ENCODE data around the gene P2RX2. TPM values are rescaled to one million over a fixed set of nuclear protein-coding genes. Genes with fewer than 3 reads are reported as not detected.
"Not testable (repeated sequence)": the region's sequence is repeated elsewhere in the genome, so short reads cannot be mapped to it uniquely, and the experiment has no call there.

The P2RX2 gene
- total RNA-seq, 2 donors from 2014 or later: 0.34 to 0.45 TPM

DNA sequence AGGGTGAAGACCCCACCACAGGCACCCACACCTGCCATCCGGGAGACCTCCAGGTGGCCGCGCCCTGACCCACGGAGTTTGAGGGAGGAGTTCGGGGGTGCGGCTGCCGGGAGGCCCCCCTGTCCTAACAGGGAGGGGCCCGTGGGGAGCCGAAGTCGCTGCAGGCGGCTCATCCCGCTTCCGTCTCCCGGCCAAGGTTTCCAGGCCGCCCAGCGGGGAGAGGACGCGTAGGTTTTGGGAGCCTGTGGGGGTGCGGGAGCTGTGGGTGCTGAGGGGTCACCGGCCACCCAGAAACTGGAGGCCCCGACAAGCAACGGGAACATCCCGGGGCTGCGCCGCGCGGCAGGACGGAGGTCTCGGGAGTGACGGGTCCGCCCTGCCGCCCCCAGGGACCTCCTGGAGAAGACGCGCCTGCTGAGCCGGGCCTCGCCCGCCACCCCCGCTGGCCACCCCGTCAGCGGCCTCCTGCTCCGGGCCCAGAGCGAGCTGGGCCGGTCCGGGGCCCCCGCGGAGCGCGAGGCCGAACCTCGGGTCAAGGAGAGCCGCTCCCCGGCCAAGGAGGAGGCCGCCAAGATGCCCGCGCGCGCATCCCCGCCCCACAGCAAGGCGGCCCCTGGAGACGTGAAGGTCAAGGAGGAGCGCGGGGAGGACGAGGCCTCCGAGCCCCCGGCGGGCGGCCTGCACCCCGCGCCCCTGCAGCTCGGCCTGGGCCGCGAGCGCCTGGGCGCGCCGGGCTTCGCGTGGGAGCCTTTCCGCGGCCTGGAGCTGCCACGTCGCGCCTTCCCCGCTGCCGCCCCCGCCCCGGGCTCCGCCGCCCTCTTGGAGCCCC, 35.8 kb upstream of the P2RX2 start:
- intact Hi-C loops (cut with DNase I, micrococcal nuclease): no loop called here
- no peak for ATAC-seq
- no peak for DNase-seq

DNA sequence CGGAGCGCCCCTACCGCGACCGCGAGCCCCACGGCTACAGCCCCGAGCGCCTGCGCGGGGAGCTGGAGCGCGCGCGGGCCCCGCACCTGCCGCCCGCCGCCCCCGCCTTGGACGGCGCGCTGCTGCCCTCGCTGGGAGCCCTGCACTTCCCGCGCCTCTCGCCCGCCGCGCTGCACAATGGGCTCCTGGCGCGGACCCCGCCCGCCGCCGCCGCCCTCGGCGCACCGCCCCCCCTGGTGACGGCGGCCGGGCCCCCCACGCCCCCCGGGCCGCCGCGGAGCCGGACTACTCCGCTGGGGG, 35.2 kb upstream of the P2RX2 start:
- no peak for ATAC-seq
- DNase-seq: no peak
- intact Hi-C loops (cut with DNase I, micrococcal nuclease): no loop called here

DNA sequence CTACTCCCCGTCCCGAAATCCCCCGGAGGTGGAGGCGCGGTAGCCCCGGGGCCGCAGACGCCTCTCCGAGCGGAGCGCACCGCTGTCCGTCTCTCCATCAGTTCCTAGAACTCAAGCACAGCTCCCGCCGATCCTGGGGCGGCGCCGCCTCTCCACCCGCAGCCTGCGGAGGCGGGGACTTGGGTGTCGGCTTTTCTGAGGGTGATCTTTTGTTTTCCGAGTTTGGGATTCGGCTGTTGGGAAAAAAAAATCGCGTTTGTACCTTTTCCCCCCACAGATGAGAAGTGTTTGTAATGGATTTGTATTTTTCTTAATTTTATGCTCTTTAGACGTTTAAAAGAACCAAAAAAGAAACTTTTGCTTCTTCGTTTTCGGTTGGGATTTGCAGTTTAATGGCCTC, 34.8 kb upstream of the P2RX2 start:
- no peak for DNase-seq
- ATAC-seq: no peak
- intact Hi-C loops (cut with DNase I, micrococcal nuclease): no loop called here

DNA sequence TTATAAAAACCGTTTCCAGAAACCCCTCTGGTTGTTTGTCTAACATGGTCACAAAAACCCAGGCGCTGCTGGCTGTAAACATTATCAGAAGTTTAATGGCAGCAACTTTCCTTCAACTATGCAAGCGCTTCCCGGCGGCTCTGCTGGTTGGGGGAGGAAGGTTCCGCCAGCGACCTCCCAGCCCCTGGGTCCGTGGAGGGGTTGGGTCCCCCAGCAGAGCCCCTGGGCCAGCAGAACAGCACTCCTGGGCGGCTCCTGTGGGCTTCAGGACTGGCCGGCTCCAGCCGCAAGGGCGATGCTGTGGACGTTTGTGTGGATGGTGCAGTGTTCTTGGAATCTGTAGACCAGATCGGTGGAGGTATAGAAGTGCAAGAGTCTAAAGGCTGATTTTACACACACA, 34.1 kb upstream of the P2RX2 start:
- DNase-seq: no peak

DNA sequence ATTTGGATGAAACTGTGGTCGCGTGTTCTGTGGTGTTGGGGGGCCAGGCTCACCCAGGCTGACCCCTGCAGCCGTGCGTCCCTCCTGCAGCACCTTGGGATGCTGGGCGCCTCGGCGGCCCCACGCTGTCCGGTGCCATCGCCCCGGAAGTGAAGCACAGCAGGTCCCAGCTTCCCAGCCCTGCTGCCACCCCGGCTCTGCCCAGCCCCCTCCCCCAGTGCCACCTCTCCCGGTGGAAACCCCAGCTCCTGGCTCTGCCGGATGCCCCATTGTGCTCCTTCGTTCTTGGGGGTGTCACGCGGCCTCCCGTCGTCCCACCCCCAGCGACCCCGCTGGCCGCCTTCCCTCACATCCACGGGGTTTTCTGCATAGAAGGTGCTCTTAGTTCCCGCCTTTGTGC, 33.4 kb upstream of the P2RX2 start:
- no peak for DNase-seq
- ATAC-seq: no peak
- intact Hi-C loops (cut with DNase I, micrococcal nuclease): no loop called here

More for the DNA sequence above, 34.1 kb upstream of the P2RX2 start:
- no peak for ATAC-seq
- intact Hi-C loops (cut with DNase I, micrococcal nuclease): no loop called here

DNA sequence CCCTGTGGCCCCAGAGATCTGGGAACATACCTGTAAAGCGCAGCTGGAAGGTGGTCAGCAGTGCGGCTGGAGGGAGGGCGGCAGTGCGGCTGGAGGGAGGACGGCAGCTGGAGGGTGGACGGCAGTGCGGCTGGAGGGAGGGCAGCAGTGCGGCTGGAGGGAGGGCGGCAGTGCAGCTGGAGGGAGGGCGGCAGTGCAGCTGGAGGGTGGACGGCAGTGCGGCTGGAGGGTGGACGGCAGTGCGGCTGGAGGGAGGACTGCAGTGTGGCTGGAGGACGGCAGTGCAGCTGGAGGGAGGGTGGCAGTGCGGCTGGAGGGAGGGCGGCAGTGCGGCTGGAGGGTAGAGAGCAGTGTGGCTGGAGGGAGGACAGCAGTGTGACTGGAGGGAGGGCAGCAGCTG, 31.6 kb upstream of the P2RX2 start:
- intact Hi-C loops (cut with DNase I, micrococcal nuclease): no loop called here
- DNase-seq: no peak
- ATAC-seq: no peak

DNA sequence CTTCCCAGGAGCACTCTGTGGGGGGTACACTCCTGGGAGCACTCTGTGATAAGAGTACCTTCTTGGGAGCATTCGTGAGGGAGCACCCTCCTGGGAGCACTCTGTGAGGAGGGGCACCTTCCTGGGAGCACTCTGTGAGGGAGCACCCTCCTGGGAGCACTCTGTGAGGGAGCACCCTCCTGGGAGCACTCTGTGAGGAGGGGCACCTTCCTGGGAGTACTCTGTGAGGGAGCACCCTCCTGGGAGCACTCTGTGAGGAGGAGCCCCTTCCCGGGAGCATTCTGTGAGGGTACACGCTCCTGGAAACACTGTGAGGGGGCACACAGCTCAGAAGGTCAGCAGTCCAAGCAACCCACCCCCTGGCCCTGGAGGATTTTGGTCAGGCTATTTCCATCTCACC, 30.8 kb upstream of the P2RX2 start:
- intact Hi-C loops (cut with DNase I, micrococcal nuclease): no loop called here
- ATAC-seq: no peak

DNA sequence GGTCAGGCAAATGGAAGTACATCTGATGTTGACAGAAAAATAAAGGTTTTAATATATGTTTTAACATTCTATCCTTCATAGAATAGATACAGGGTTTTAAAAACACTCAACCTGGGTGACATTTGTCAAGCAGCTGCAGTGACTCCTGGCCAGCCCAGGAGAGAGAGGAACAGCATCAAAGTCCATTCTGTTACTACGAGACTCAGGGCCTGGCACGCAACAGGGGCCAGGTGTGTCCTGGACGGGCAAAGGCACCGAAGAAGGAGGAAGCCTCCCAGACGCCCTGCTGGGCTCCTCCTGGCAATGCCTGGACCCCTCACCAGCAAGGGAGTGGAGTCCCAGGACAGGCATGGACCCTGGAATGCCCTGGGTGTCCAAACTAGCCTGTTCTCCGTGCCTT, 30.3 kb upstream of the P2RX2 start:
- ATAC-seq (peak; percentile 61), DNase-seq (no peak)
- intact Hi-C loops (cut with DNase I, micrococcal nuclease): no loop called here

More for the DNA sequence above, 30.8 kb upstream of the P2RX2 start:
- DNase-seq: no peak

DNA sequence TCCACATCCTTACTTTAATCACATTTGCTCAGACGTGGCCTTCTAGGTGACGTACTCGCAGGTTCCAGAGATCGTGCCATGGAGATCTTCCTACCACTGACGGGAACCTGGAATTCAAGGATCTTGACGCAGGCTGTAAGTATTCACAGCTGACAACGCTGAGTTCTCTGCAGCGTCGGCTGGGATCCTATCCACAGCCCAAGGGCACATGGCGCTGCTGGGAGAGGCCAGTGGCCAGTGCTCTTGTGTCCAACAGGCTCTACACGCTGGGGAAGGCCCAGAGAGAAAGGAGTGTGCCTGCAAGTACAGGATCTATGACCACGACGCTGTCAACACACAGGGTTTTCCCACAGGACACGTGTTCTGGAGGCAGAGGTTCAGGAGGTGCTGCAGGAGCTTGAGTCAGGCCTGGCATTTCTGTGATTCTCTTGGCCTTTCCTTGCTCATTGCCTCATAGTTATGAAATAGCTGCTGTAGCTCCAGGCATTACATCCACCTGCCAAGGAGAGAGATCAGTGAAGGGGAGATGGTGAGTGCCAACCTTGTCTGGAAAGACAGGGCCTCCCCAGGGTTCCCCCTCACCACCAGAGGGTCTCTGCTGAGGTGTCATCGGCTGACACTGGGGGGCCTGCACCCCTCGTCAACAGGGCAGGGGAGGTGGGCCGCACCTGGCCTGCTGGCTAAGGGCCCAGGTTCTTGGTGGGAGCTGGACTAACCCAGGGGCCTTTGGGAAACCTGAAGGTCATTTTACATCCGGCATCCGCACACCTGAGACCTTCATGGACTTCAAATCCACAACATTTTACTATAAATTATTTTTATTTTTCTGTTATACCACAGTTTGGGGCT, 29.5 kb upstream of the P2RX2 start:
- intact Hi-C loops (cut with DNase I, micrococcal nuclease): no loop called here
- DNase-seq (no peak), ATAC-seq (no peak)

DNA sequence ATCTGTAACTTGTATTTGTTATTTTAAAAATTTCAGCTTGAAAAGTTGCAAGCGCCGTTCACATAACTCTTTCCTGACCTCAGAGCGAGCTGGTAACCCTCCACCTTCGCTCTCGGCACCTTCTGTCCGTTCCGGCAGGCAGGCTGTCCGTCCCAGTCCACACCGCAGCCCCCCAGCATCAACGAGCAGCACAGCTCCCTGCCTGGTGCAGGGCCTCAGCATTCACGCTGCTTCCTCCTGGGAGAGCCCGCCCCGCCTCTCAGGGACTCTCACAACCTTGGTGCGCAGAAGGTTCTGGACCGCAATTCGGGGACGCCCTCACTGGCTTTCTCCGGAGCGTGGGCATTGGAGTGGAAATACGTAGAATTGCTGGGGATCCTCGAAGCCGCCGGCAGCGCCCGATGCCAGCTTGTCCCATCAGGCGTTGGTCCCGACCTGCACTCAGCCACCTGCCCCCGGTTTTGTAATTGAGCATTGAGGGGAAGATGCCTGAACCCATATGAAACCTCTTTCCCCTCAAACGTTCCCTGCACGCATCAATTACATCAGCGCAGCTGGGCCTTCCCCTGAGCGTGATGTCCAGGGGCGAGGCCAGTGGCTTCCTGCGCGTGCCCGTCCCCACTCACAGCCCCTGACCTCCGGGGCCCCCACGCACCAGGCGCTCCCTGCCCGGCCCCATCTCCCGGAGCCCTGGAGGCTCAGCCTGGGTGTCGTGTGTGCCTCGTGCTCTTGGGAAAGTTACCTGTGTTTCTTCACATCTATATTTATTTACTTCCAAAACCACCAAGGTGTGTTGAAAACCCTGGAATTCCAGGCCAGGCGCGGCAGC, 27.3 kb upstream of the P2RX2 start:
- intact Hi-C loops (cut with DNase I, micrococcal nuclease): no loop called here
- ATAC-seq (no peak), DNase-seq (no peak)

DNA sequence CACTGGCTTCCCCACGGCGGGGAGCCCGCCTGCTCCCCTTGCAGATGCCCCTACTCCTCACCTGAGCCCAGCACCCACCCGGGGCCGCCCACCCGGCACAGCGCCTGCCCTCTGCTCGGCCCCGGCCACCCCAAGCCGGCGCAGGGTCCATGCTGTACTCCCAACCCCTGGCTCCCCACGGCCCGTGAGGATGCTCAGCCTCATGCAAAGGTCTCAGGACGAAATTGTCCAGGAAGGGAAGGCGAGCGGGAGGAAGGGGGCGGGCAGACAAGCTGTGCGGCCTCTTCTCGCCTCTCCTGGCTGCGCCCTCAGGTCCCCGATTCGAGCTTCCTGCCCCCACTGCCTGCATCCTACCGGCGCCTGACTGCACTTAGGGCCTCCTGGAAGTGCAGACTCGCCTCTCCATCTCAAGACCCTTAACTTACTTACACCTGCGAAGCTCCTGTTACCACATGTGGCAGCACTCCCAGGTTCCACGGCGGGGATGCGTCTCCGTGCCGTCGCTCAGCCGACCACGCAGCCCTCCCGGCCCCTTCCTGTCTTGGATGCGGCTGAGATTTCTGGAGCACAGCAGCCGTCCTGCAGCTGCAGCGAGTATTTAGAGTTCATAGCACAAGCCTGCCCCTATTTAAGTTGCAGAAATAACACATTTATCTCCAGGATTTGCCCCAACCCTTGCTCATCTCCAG, 26.1 kb upstream of the P2RX2 start:
- intact Hi-C loops (cut with DNase I, micrococcal nuclease): no loop called here
- DNase-seq: peak in 1 of 2 donors; percentile 21
- no peak for ATAC-seq

DNA sequence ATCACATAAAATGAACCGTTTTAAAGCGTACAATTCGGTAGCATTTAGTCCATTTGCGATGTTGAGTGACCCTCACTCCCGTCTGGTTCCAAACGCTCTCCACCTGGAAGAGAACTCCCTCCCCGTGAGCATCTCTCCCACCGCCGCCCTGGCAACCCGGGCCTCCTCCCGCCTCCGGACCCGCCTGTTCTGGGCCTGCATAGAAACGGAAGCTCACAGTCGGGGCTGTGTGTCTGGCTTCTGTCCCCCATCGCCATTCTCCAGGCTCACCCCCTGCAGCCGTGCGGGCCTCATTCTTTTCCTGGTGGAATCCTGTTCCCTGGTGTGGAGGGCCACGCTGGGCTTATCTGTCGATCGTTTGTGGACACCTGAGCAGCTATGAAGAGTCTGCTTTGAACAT, 25.5 kb upstream of the P2RX2 start:
- intact Hi-C loops (cut with DNase I, micrococcal nuclease): no loop called here
- ATAC-seq (no peak), DNase-seq (no peak)

DNA sequence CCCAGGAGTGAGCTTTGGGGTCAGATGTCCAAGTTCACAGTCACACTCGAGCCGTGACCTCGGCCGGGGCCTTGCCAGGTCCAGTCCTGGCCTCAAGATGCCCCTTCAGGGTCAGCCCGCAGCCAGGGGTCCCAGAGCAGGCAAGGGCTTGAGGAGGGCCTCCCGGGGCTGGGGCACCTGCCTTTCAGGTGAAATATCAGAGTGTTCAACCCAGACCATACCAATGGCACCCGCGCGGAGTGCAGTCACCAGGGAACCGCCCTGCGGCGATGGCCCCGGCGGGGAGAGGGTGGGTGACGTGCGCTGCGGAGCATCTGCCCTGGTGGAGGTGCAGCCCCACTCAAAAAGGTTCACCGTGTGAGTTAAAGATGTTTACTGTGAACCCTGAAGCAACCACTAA, 25.1 kb upstream of the P2RX2 start:
- ATAC-seq (peak; percentile 60), DNase-seq (peak in 1 of 2 donors; percentile 49)

DNA sequence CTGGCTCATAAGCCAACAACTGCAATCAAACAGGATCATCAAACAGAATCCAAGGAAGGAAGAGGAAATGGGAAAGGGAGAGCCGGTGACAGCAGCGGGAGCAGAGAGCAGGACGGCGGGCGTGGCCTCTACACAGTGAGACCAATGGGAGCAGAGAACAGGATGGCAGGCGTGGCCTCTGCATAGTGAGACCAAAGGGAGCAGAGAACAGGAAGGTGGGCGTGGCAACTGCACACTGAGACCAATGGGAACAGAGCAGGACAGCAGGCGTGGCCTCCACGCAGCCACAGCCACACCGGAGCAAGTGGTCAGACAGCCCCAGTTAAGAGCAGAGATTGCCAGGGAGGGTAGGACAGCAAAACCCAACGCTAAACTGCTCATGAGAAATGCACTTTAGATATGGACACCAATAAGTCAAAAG, 24.6 kb upstream of the P2RX2 start:
- ATAC-seq (peak; percentile 98), DNase-seq (peak; percentile 96 to 98)
- intact Hi-C loops (cut with DNase I, micrococcal nuclease): no loop called here

More for the DNA sequence above, 25.1 kb upstream of the P2RX2 start:
- intact Hi-C loops (cut with DNase I, micrococcal nuclease): no loop called here

DNA sequence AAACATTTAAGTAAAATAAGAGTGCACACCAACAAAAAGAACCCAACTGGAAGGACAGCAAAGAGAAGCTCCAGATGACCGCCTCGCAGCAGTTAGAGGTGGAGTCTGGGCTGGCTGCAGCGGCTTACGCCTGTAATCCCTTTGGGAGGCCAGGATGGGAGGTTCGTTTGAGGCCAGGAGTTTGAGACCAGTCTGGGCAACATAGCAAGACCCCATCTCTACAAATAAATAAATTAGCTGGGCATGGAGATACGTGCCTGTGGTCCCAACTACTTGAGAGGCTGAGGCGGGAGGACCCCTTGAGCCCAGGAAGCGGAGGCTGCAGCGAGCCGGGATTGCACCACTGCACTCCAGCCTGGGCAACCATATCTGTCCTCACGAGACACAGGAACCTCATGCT, 23.4 kb upstream of the P2RX2 start:
- no peak for ATAC-seq
- DNase-seq: no peak
- intact Hi-C loops (cut with DNase I, micrococcal nuclease): no loop called here

DNA sequence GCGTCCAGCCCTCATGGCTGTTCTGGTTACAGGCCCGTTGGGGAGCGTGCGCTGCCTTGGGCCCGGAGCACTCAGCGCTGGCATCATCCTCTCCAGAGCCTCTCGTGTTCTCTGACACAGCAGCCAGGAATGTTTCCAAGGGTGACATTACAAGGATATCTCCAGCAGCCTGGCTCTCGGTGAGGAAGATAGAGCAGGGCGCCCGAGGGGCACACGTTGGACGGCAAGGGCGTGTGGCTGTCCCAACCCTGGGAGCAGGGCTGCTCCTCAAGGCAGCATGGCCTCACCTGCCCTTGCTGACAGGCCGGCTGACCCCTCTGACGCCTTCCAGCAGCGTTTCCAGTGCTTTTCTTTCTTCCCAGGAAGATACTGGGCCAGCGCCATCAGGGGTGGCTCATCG, 22.6 kb upstream of the P2RX2 start:
- DNase-seq (no peak), ATAC-seq (no peak)
- intact Hi-C loops (cut with DNase I, micrococcal nuclease): no loop called here

DNA sequence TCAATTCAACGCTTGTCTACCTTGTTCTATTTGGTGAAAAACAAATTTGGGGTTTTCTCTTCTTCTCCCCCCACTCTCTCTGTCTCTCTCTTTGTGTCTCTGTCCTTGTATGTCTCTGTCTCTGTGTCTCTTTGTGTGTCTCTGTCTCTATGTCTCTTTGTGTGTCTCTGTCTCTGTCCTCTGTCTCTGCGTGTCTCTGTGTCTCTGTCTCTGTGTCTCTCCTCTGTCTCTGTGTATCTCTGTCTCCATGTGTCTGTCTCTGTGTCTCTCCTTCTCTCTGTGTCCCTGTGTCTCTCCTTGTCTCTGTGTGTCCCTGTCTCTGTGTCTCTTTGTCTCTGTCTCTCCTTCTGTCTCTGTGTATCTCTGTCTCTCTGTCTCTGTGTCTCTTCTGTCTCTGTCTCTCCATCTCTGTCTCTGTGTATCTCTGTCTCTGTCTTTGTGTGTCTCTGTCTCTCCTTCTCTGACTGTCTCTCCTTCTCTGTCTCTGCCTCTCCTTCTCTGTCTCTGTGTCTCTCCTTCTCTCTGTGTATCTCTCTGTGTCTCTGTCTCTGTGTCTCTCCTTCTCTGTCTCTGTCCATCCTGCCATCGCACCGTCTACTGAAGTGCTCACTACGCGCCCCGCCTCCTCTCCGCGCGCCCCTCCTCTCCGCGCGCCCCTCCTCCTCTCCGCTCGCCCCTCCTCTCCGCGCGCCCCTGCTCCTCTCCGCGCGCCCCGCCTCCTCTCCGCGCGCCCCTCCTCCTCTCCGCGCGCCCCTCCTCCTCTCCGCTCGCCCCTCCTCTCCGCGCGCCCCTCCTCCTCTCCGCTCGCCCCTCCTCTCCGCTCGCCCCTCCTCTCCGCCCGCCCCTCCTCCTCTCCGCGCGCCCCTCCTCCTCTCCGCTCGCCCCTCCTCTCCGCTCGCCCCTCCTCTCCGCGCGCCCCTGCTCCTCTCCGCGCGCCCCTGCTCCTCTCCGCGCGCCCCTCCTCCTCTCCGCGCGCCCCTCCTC, 21.0 kb upstream of the P2RX2 start:
- peak in 1 of 2 donors; percentile 52 for DNase-seq
- intact Hi-C loops (cut with DNase I, micrococcal nuclease): no loop called here
- ATAC-seq: no peak

DNA sequence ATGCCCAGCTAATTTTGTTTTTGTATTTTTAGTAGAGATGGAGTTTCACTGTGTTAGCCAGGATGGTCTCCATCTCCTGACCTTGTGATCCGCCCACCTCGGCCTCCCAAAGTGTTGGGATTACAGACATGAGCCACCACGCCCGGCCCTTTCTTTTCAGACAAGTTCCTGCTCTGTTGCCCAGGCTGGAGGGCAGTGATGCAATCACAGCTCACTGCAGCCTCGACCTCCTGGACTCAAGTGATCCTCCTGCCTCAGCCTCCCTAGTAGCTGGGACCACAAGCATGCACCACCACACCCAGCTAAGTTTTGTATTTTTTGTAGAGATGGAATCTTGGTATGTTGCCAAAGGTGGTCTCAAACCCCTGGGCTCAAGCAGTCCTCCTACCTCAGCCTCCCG, 19.1 kb upstream of the P2RX2 start:
- ATAC-seq; intact Hi-C loops (cut with DNase I, micrococcal nuclease); DNase-seq: not testable (repeated sequence)

Data from left colon (tissue), 2 donors.